Kasumi-1 (cell line): ENCODE data around the gene YEATS4.
A peak's percentile ranks its signal among the peaks of the same experiment; 100 is the strongest.
"Not testable (repeated sequence)": the region's sequence is repeated elsewhere in the genome, so short reads cannot be mapped to it uniquely, and the experiment has no call there.

ENCODE experiments used
- DNase-seq, 2 experiments: peaks; one replicate each; lab custom pipeline; 2025; lab: John Stamatoyannopoulos, UW

YEATS4 gene

GRCh38 chr12:69359531-69360347 is at the start of gene YEATS4:
Gene YEATS4, plus strand, starts transcription at chr12:69359743. Its CDS starts 230 bp downstream, at chr12:69359973.
- DNase-seq, result peak; percentile 92 to 94

DNA sequence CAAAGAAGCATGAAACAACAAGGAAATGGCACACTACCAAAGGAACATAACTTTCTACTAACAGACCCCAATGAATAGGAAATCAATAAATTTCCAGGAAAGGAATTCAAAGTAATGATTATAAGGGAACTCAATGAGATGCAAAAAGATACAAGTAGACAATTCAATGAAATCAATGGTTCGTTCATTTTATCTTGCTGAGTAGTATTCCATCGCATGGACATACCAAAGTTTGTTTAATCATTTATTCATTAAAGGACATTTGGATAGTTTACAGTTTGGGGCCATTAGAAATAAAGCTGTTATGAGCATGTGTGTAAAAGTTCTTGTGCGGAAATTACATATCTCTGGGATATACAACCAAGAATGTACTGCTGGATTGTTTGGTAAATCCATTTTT is 46.3 kb upstream of the YEATS4 start:
- no peak for DNase-seq

GRCh38 chr12:69316784-69317183 is 42.8 kb upstream of the YEATS4 start:
- not testable (repeated sequence) for DNase-seq

GRCh38 chr12:69317233-69317632 is 42.3 kb upstream of the YEATS4 start:
- not testable (repeated sequence) for DNase-seq

GRCh38 chr12:69318225-69318624 is 41.3 kb upstream of the YEATS4 start:
- no peak for DNase-seq

DNA sequence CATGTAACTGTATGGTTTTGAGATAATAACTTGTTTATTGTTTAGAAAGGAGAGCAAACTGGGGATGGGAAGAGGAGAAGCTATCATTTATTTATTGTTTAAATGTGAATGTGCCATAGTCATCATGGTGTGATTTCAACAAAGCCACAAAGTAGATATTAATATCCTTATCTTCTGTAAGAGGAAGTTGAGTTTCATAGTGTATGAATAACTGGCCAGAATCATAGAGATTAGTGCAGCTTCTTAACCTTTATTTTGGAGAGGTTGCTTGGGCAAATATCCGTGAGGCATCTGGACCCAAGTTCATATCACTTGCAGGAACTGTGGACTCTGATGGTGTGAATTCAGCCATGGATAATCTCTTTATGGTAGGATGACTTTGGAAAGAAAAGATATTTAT is 38.2 kb upstream of the YEATS4 start:
- DNase-seq, result peak; percentile 20 to 44

DNA sequence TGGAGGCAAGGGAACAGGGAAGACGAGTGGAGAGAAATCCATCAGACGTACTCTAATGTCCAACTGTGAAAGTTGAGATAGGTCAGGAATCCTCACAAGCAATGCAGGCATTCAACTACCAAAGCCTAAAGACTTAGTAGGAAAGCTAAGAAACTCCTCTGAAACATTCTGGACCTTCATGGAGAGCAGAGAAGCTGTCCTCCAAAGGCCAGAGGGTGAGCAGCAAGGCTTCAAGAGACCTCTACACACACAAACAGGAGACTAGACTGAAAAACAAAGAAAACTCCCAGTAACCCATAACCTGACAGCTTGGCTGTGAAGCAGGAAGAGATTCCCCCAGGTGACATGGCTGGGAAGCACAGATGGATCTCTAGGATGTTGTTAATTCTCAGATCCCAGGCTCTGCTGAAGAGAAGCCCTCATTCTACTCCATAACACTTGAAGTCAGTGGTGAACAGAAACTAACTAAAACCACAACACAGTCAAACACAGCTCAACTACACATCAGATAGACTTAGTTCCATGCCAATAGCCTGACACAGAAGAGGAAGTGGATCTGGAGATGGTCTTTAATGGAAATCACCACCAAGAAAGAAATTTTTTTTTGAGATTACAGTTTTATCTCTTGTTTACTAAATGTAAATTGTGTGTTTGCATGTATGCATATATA is 34.6 kb upstream of the YEATS4 start:
- DNase-seq, result peak; percentile 34 to 47

GRCh38 chr12:69328426-69328825 is 31.1 kb upstream of the YEATS4 start:
- no peak for DNase-seq

DNA sequence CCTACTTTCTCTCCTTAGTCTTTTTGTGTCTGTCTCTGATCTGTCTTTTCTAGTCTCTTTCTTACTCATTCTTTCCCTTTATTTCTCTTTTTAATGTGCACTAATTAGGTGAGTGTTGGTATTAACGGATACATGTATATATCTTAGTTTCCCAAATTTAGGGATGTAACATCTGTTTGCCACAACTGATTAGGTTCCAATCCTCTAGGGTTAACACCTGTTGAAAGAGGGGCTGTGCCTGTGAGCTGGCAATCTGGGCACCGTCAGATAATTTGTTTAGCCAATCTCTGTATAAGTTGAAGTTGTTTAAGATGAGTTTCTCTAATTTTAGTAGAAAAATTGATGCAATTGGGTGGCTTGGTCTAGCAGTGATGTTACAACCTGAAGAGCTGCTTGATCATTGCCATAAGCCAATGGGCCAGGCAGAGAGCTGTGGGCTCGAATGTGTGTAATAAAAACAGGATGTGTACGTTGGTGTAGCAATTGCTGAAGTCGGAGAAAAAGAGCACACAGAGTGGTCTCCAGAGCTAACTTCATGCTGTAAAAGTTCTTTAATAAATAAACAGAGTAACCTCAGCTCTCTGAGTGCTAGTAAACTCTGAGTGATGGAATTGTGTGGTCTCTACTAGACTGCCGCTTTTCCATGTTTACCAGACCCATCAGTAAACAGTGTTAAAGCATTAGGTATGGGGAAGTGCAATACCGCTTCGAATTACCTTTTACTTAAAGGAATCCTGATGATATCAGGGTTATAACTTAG is 29.7 kb upstream of the YEATS4 start:
- no peak for DNase-seq

- no peak for DNase-seq
Observed at GRCh38 chr12:69330475-69331473, 28.8 kb upstream of the YEATS4 start.

GRCh38 chr12:69331519-69331908 is 28.0 kb upstream of the YEATS4 start:
- DNase-seq, result no peak

DNA sequence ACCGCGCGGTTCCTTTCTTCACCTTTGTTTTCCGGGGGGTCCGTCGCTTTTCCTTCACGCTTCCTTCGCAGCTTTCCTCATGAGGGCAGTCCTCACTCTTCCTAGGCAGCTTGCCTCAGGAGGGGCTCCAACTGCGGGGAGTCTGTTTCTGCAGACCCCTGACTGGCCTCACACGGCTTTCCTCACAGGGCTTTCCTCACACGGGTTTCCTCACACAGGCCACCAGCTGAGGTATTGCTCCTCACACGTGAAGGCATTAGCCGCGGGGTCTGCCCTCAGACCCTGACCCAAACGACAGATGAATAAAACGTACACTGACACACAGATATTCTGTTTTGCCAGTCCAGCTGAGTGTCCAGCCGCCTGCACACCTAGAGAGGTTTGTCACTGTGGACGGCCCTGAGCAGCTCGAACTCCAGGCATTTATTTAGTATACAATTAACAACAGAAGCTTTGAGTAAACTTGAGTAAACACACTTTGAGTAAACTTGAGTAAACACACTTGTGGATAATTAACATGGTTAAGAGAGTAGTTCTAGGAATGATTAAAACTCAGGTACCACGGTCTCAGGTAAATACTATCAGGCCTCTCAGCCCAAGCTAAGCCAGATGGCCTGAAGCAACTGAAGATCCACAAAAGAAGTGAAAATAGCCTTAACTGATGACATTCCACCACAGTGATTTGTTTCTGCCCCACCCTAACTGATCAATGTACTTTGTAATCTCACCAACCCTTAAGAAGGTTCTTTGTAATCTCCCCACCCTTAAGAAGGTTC is 27.4 kb upstream of the YEATS4 start:
- no peak for DNase-seq

GRCh38 chr12:69332815-69333358 is 26.7 kb upstream of the YEATS4 start:
- DNase-seq, result no peak

- DNase-seq, result no peak
Observed at GRCh38 chr12:69334158-69334557, 25.4 kb upstream of the YEATS4 start.

DNA sequence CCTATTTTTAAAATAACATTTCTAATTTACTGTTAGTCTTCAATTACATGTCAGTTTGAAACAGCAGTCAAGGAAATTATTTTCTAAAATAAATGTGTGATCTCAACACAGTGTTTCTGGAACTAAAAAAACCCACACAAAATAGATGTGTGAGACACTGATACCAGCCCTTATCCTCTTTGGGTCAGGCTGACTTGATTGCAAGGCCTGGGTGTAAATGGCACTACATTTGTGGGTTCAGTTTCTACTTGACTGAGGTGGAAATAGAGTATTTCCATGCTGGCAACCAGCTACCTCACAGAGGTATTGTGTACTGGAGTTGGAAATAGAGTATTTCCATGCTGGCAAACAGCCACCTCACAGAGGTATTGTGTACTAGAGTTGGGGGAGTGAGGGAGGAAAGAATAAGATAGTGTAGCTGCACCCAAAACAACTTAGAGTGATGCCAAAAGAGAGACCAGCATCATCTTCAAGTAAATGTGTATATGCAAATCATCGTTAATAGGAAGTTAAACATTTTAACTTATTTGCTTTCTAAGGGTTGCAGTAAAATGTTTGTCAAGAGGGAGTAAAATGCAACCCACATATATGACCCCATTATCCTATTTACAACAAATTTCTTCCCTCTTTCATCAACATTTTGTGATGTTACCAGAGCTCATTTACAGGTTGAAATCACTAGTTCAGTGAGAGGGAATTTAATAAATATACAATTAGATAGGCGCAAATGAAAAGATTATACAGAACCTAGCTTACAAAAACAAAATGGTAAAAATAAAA is 22.0 kb upstream of the YEATS4 start:
- no peak for DNase-seq

DNA sequence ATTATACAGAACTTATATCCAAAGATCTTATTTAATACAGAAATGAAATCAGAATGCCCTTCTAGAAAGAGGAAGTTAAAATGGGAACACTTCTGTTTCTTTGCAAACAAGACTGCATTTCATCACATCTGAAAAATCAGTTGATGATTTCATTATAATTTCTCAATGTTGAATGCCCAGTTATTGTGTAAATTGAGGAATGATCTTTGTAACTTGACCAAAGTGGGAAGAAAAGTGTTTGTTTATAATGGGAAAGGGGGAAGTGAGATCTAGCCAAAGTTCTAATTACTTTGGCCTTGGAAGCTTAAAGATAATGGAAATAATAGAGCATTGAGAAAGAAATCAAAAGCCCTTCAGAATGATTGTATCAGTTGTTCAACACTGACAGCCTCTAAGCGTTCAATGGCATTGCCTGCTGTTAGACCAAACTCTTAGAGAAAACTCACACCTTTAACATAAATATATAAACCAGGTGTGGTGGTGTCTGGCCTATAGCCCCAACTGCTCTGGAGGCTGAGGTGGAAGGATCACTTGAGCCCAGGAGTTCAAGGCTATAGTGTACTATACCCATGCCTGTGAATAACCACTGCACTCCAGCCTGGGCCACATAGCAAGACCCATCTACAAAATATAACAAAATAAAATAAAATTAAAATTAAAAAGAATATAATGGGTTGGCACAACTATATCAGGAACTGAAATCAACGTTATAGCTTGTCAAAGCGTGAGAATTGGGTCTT is 21.3 kb upstream of the YEATS4 start:
- DNase-seq, result peak; percentile 60 to 69

DNA sequence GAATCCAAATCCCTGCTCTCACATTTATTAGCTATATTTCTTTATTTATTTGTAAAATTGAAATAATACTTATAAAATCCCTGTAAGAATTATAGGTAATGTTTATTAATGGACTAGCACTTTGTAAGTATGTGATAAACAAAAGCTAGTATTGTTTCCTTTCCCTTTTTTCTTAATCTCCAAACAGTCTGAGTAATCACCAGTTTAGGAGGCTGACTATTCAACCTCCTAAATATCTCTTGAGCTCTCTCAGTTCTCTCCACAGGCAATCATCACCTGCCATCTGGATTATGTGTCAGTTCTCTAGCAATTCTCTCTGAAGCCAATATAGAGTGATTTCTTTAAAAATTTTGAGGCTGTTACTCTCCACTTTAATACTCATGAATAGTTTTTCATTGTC is 20.6 kb upstream of the YEATS4 start:
- DNase-seq, result no peak

DNA sequence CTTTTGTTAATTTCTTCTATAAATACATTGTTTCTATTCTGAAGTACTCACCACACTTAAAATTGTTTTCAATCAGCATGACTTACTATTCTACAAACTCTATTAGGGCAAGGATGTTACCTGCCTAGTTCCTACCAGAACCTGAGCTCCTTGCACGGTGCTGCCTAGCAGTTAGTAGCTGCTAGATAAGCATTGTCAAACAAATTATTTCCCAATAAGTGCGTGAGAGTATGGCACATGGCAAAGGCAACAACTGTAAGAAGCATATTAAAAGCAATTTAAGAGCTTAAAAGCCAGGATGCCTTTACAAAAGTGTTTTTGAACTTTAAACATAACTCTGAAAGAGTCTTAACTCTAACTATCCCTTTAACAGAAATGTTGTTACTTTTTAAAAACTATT is 19.5 kb upstream of the YEATS4 start:
- no peak for DNase-seq

DNA sequence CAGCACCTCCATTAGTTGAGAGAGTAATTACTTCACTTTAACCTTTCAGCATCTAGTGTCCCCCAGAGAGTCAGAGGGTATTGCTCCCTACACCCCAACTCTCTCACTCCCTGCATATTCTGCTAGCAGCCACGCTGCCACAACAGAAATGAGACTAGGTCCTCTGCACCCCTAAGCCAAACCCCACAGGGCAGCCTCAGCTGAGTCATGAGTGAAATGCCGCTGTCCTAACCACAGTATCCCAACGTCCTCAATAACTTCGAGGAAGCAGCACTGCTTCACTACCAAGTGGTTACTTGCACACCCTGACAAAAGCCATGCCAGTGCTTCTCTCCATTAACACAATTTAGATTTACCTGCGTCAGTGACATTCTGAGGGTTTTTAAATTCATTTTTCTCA is 18.2 kb upstream of the YEATS4 start:
- DNase-seq, result peak; percentile 22 to 27
